GM23248 (cell line): ENCODE results near the gene UCMA. TPM values are rescaled to one million over a fixed set of nuclear protein-coding genes. Genes with fewer than 3 reads are reported as not detected.
A peak's percentile ranks its signal among the peaks of the same experiment; 100 is the strongest.

Experiments used
- DNase-seq: peaks from one replicate; pipeline ENCODE4 v3.0.0-alpha.2; 2015
- H2AFZ ChIP-seq: fragments of 200-600 bp; sonication (generic); 2 replicates; pipeline ENCODE4 v1.6.1; 2016; ENCODE audit warnings: antibody characterized with exemption
- H3F3A ChIP-seq: fragments of 200-600 bp; sonication (generic); 2 replicates; pipeline ENCODE4 v1.6.1; 2016; ENCODE audit warnings: mild to moderate bottlenecking, antibody characterized with exemption, mixed run types; ENCODE audit not compliant: insufficient read depth
- H3K27ac ChIP-seq: fragments of 200-600 bp; sonication (generic); 2 replicates; pipeline ENCODE4 v1.5.1; 2016; ENCODE audit warnings: mild to moderate bottlenecking
- H3K27me3 ChIP-seq: fragments of 200-600 bp; sonication (generic); replicated peaks from 2 replicates; pipeline ENCODE4 v1.6.1; 2016; ENCODE audit warnings: mild to moderate bottlenecking; ENCODE audit not compliant: insufficient read depth
- H3K36me3 ChIP-seq: fragments of 200-600 bp; sonication (generic); 2 replicates; pipeline ENCODE4 v1.6.1; 2016; ENCODE audit warnings: low read depth, mild to moderate bottlenecking
- H3K4me1 ChIP-seq: fragments of 200-600 bp; sonication (generic); 2 replicates; pipeline ENCODE4 v1.6.1; 2016; ENCODE audit warnings: mild to moderate bottlenecking; ENCODE audit not compliant: insufficient read depth
- H3K4me2 ChIP-seq: fragments of 200-600 bp; sonication (generic); one replicate; pipeline ENCODE4 v1.6.1; 2016; ENCODE audit warnings: mild to moderate bottlenecking; ENCODE audit not compliant: unreplicated experiment
- H3K4me3 ChIP-seq: fragments of 200-600 bp; sonication (generic); 2 replicates; pipeline ENCODE4 v1.5.1; 2016; ENCODE audit warnings: mild to moderate bottlenecking
- H3K79me2 ChIP-seq: fragments of 200-600 bp; sonication (generic); 2 replicates; pipeline ENCODE4 v1.6.1; 2016; ENCODE audit warnings: mild to moderate bottlenecking; ENCODE audit not compliant: insufficient read depth
- H3K9ac ChIP-seq: fragments of 200-600 bp; sonication (generic); 2 replicates; pipeline ENCODE4 v1.6.1; 2016; ENCODE audit warnings: mild to moderate bottlenecking
- H3K9me2 ChIP-seq: fragments of 200-600 bp; sonication (generic); 2 replicates; pipeline ENCODE4 v1.6.1; 2016; ENCODE audit warnings: mixed run types, mild to moderate bottlenecking, moderate library complexity; ENCODE audit not compliant: insufficient read depth
- H3K9me3 ChIP-seq: fragments of 200-600 bp; sonication (generic); one replicate; pipeline ENCODE4 v1.6.1; 2017; ENCODE audit warnings: low read depth
- H4K20me1 ChIP-seq: fragments of 200-600 bp; sonication (generic); 2 replicates; pipeline ENCODE4 v1.6.0; 2016; ENCODE audit not compliant: insufficient read depth
- EZH2 ChIP-seq: fragments of 200-600 bp; sonication (generic); IDR thresholded peaks from 2 replicates; pipeline ENCODE4 v1.6.1; 2018; ENCODE audit warnings: antibody characterized with exemption, mild to moderate bottlenecking; ENCODE audit not compliant: insufficient read depth, poor library complexity, severe bottlenecking
- EZH2phosphoT487 ChIP-seq: fragments of 200-600 bp; sonication (generic); IDR thresholded peaks from 2 replicates; pipeline ENCODE4 v1.6.1; 2018; ENCODE audit warnings: antibody characterized with exemption, moderate library complexity, mild to moderate bottlenecking, low read depth; ENCODE audit not compliant: insufficient read depth
- WGBS, 2 experiments: methylation state at CpG; one replicate each; pipeline ENCODE4 v1.1.6; 2015 to 2017; ENCODE audit warnings: low lambda C conversion rate in 2 of 2, low coverage in 1 of 2; ENCODE audit errors: missing lambda C conversion rate in 2 of 2; 5-methylcytosine and 5-hydroxymethylcytosine counted together
- in situ Hi-C: fragments of 300-500 bp; cut with MboI; formaldehyde crosslinking; loops from 2 replicates; pipeline ENCODE4 v1.15.0; 2020
- polyA plus RNA-seq: library from polyadenylated mRNA; unstranded; fragments of >200 nt; fragmentation: Nextera tagmentation; extraction: Ambion mirVana; gene quantifications from 2 replicates; pipeline ENCODE4 v1.2.1, GENCODE V29; 2016
- total RNA-seq: library from RNA; depleted of rRNA; stranded (reverse); fragments of >200 nt; shearing (Covaris generic); gene quantifications from 2 replicates; pipeline ENCODE4 v1.2.3, GENCODE V29; 2014

UCMA gene
- total and polyA plus RNA-seq, 2 experiments from 2014 or later, result not detected

GRCh38 chr10:13206091-13206490, 28.1 kb downstream of the UCMA start:
- no peaks in the 10 kb centered on the region for H3K9me3 ChIP-seq
- no peaks in the 10 kb centered on the region for H3K4me1 ChIP-seq
- no peak for DNase-seq
- H3K4me3 ChIP-seq, result no peak overlapping the region
- H3K36me3 ChIP-seq, result no peaks in the 10 kb centered on the region
- no peak overlapping the region for H3K9ac ChIP-seq
- H3K9me2 ChIP-seq, result no peaks in the 10 kb centered on the region
- H3K27me3 ChIP-seq, result no peaks in the 10 kb centered on the region
- no peaks in the 10 kb centered on the region for H3K79me2 ChIP-seq
- H2AFZ ChIP-seq, result no peak overlapping the region
- WGBS, 2 experiments, result 78 to 79% methylated on average over 9 of the region's 9 CpGs
- H3K4me2 ChIP-seq, result no peak overlapping the region
- no peak for TF ChIP-seq EZH2
- no peak for TF ChIP-seq EZH2phosphoT487
- no peaks in the 10 kb centered on the region for H4K20me1 ChIP-seq
- in situ Hi-C loops, result no loop called here
- no peak overlapping the region for H3K27ac ChIP-seq
- H3F3A ChIP-seq, result no peaks in the 10 kb centered on the region

DNA sequence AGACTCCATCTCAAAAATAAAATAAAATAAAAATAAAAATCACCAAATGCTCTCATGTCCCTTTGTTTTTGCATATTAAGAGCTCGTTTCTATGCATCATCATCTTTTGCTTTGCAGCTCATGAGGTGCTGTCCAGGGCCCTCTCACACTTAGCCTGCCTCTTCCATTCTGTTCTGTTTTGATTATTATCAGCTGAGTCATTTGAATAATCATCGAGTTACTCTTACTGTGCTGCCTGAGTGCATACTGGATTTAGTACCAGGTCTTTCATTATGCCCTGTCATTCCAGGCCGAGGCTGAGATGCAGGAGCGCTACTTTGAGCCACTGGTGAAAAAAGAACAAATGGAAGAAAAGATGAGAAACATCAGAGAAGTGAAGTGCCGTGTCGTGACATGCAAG, 33.0 kb downstream of the UCMA start:
- H3K9me3 ChIP-seq, result no peaks in the 10 kb centered on the region
- H3F3A ChIP-seq, result no peaks in the 10 kb centered on the region
- no peaks in the 10 kb centered on the region for H3K79me2 ChIP-seq
- no peaks in the 10 kb centered on the region for H3K9me2 ChIP-seq
- no peak for TF ChIP-seq EZH2phosphoT487
- TF ChIP-seq EZH2, result no peak
- H3K27me3 ChIP-seq, result no peaks in the 10 kb centered on the region
- H3K4me1 ChIP-seq, result no peaks in the 10 kb centered on the region
- H3K27ac ChIP-seq, result no peak overlapping the region
- no peak overlapping the region for H2AFZ ChIP-seq
- in situ Hi-C loops, result no loop called here
- H3K9ac ChIP-seq, result no peak overlapping the region
- H3K36me3 ChIP-seq, result no peaks in the 10 kb centered on the region
- H3K4me2 ChIP-seq, result no peak overlapping the region
- H4K20me1 ChIP-seq, result no peaks in the 10 kb centered on the region
- DNase-seq, result peak; percentile 60
- H3K4me3 ChIP-seq, result no peak overlapping the region
- WGBS, 2 experiments, result 77 to 78% methylated on average over 6 of the region's 6 CpGs

DNA sequence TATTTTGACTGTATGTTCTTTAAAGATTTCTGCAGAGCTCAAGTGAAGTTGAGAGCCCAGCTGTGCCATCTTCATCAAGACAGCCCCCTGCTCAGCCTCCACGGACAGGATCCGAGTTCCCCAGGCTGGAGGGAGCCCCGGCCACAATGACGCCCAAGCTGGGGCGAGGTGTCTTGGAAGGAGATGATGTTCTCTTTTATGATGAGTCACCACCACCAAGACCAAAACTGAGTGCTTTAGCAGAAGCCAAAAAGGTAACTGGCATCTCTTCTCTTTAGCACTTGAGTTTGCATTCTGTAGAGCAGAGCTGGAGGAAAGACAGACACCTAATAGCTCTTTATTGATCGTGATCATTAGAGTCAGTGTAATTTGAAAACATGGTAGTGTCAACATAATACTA, 39.2 kb downstream of the UCMA start:
- no peak overlapping the region for H3K27ac ChIP-seq
- no peak overlapping the region for H2AFZ ChIP-seq
- in situ Hi-C loops, result no loop called here
- WGBS, 2 experiments, result 90 to 97% methylated on average over 6 of the region's 6 CpGs
- H3K4me3 ChIP-seq, result no peak overlapping the region
- H3K9me3 ChIP-seq, result no peaks in the 10 kb centered on the region
- H3K36me3 ChIP-seq, result no peaks in the 10 kb centered on the region
- H3K79me2 ChIP-seq, result no peaks in the 10 kb centered on the region
- H4K20me1 ChIP-seq, result no peaks in the 10 kb centered on the region
- TF ChIP-seq EZH2phosphoT487 (no peak), EZH2 (no peak)
- H3K4me2 ChIP-seq, result no peak overlapping the region
- no peaks in the 10 kb centered on the region for H3K4me1 ChIP-seq
- no peaks in the 10 kb centered on the region for H3K27me3 ChIP-seq
- H3K9ac ChIP-seq, result no peak overlapping the region
- DNase-seq, result peak; percentile 20
- no peaks in the 10 kb centered on the region for H3F3A ChIP-seq
- no peaks in the 10 kb centered on the region for H3K9me2 ChIP-seq

DNA sequence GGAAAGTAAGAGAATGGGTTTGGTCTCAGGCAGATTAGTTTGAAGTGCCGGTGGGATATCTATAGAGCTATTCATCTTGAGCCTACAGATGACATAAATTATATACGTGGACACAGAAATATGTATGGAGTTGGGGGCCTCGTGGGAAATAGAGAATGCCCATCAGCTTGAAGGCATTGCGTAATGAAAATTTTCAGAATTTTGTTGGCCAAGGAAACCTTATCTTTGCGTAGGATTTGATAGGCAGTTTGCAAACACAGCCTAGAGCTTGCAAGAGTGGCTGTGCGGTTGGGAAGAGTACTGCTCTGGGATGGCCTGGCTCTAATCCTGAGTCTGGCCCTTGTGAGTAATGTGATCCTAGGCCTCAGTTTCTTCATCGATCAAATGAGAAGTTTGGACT, 40.5 kb downstream of the UCMA start:
- Histone ChIP-seq H3K4me1 (no peaks in the 10 kb centered on the region), H3K36me3 (no peaks in the 10 kb centered on the region), H3K9me2 (no peaks in the 10 kb centered on the region), H3K79me2 (no peaks in the 10 kb centered on the region), H3K9ac (no peak overlapping the region), H3K27me3 (no peaks in the 10 kb centered on the region), H3K9me3 (no peaks in the 10 kb centered on the region), H4K20me1 (no peaks in the 10 kb centered on the region), H2AFZ (no peak overlapping the region), H3F3A (no peaks in the 10 kb centered on the region), H3K4me3 (no peak overlapping the region), H3K4me2 (no peak overlapping the region), H3K27ac (no peak overlapping the region)
- TF ChIP-seq EZH2phosphoT487 (no peak), EZH2 (no peak)
- WGBS, 2 experiments, result 97 to 98% methylated on average over 7 of the region's 7 CpGs
- no peak for DNase-seq
- in situ Hi-C loops, result no loop called here

GRCh38 chr10:13191362-13191761, 42.8 kb downstream of the UCMA start:
- 99% methylated on average over 5 of the region's 5 CpGs for WGBS, 2 experiments
- in situ Hi-C loops, result no loop called here

More at GRCh38 chr10:13191362-13191761, 42.8 kb downstream of the UCMA start:
- no peak overlapping the region for H2AFZ ChIP-seq
- no peaks in the 10 kb centered on the region for H3K27me3 ChIP-seq
- no peaks in the 10 kb centered on the region for H3F3A ChIP-seq
- H4K20me1 ChIP-seq, result no peaks in the 10 kb centered on the region
- no peak for DNase-seq
- no peak overlapping the region for H3K4me3 ChIP-seq
- no peak overlapping the region for H3K4me2 ChIP-seq
- no peaks in the 10 kb centered on the region for H3K79me2 ChIP-seq
- no peaks in the 10 kb centered on the region for H3K9me3 ChIP-seq
- H3K27ac ChIP-seq, result no peak overlapping the region
- no peaks in the 10 kb centered on the region for H3K9me2 ChIP-seq
- TF ChIP-seq EZH2phosphoT487 (no peak), EZH2 (no peak)
- no peaks in the 10 kb centered on the region for H3K36me3 ChIP-seq
- no peak overlapping the region for H3K9ac ChIP-seq
- no peaks in the 10 kb centered on the region for H3K4me1 ChIP-seq
